Neural progenitor cell (in vitro differentiated cells): ENCODE results near the gene FAM210B.

Source experiments
- CTCF ChIP-seq: fragments of 200-600 bp; sonication (generic); IDR thresholded peaks from 2 replicates; pipeline ENCODE4 v1.5.1; 2017; ENCODE audit warnings: antibody characterized with exemption, mild to moderate bottlenecking
- EZH2 ChIP-seq: fragments of 200-600 bp; sonication (generic); IDR thresholded peaks from 2 replicates; pipeline ENCODE4 v1.6.1; 2017; ENCODE audit warnings: antibody characterized with exemption, mild to moderate bottlenecking, moderate library complexity
- EZH2phosphoT487 ChIP-seq: fragments of 200-600 bp; sonication (generic); IDR thresholded peaks from 2 replicates; pipeline ENCODE4 v1.6.1; 2017; ENCODE audit warnings: antibody characterized with exemption

- no peak for TF ChIP-seq CTCF
- TF ChIP-seq EZH2: no peak
- TF ChIP-seq EZH2phosphoT487: no peak
These were observed 50.7 kb downstream of the FAM210B start for GRCh38 chr20:56409521-56409920.
